Liver (tissue), 9 donors: Measurements from ENCODE around the gene PXYLP1. TPM values are rescaled to one million over a fixed set of nuclear protein-coding genes. Genes with fewer than 3 reads are reported as not detected.

Experiments used
- DNase-seq: peaks from one replicate; pipeline ENCODE4 v3.0.0-alpha.2; 2017; ENCODE audit warnings: low spot score
- H3K27ac ChIP-seq, 2 donors: one replicate each; pipeline ENCODE4 v1.7.0; 2013; ENCODE audit warnings: inconsistent platforms in 2 of 2, low read length in 2 of 2, control low read depth in 1 of 2, low read depth in 1 of 2, mild to moderate bottlenecking in 1 of 2
- H3K27me3 ChIP-seq, 4 donors: one replicate each; pipeline versions ENCODE4 v1.6.1 to v1.7.0; 2013; ENCODE audit warnings: low read length in 3 of 4, inconsistent platforms in 1 of 4, mild to moderate bottlenecking in 1 of 4, moderate library complexity in 1 of 4; ENCODE audit not compliant: control insufficient read depth in 4 of 4, insufficient read depth in 4 of 4
- H3K36me3 ChIP-seq, 4 donors: one replicate each; pipeline versions ENCODE4 v1.6.1 to v1.7.0; 2013; ENCODE audit warnings: low read length in 3 of 4, mild to moderate bottlenecking in 3 of 4, low read depth in 1 of 4, moderate library complexity in 1 of 4; ENCODE audit not compliant: control insufficient read depth in 4 of 4, insufficient read depth in 3 of 4
- H3K4me1 ChIP-seq, 4 donors: one replicate each; pipeline versions ENCODE4 v1.6.1 to v1.7.0; 2013; ENCODE audit warnings: low read length in 3 of 4, mild to moderate bottlenecking in 3 of 4, moderate library complexity in 1 of 4; ENCODE audit not compliant: control insufficient read depth in 4 of 4, insufficient read depth in 4 of 4
- H3K4me3 ChIP-seq, 3 donors: one replicate each; pipeline versions ENCODE4 v1.6.1 to v1.7.0; 2013; ENCODE audit warnings: low read length in 3 of 3, control low read depth in 1 of 3, low read depth in 1 of 3, mild to moderate bottlenecking in 1 of 3
- H3K9ac ChIP-seq, 2 donors: one replicate each; pipeline ENCODE4 v1.7.0; 2013; ENCODE audit warnings: low read length in 2 of 2, mild to moderate bottlenecking in 2 of 2, moderate library complexity in 2 of 2, control low read depth in 1 of 2, low read depth in 1 of 2
- H3K9me3 ChIP-seq, 4 donors: one replicate each; pipeline versions ENCODE4 v1.6.1 to v1.7.0; 2013; ENCODE audit warnings: low read length in 3 of 4; ENCODE audit not compliant: control insufficient read depth in 4 of 4
- EGR1 ChIP-seq, 2 donors: IDR thresholded peaks; 2 replicates each; pipeline ENCODE4 v1.6.1; 2016 to 2018; ENCODE audit warnings: antibody characterized with exemption in 2 of 2, low read depth in 2 of 2
- FOXA1 ChIP-seq: IDR thresholded peaks from 2 replicates; pipeline ENCODE4 v1.6.1; 2016; ENCODE audit warnings: antibody characterized with exemption
- FOXA2 ChIP-seq: IDR thresholded peaks from 2 replicates; pipeline ENCODE4 v1.6.1; 2016; ENCODE audit warnings: antibody characterized with exemption
- GABPA ChIP-seq, 2 donors: IDR thresholded peaks in 1 of 2; conservative IDR thresholded peaks in 1 of 2; 2 replicates each; pipeline ENCODE4 v1.6.1; 2016; ENCODE audit warnings: antibody characterized with exemption in 2 of 2, mild to moderate bottlenecking in 1 of 2, moderate library complexity in 1 of 2
- HNF4A ChIP-seq, 2 donors: conservative IDR thresholded peaks; 2 replicates each; pipeline ENCODE4 v1.6.1; 2016; ENCODE audit warnings: antibody characterized with exemption in 2 of 2, mild to moderate bottlenecking in 2 of 2
- HNF4G ChIP-seq: IDR thresholded peaks from 2 replicates; pipeline ENCODE4 v1.6.1; 2016; ENCODE audit warnings: antibody characterized with exemption
- JUND ChIP-seq, 2 donors: IDR thresholded peaks; 2 replicates each; pipeline ENCODE4 v1.6.1; 2016; ENCODE audit warnings: antibody characterized with exemption in 2 of 2
- NR2F2 ChIP-seq: IDR thresholded peaks from 2 replicates; pipeline ENCODE4 v1.6.1; 2016; ENCODE audit warnings: antibody characterized with exemption
- RAD21 ChIP-seq, 2 donors: IDR thresholded peaks; 2 replicates each; pipeline ENCODE4 v1.6.1; 2016; ENCODE audit warnings: antibody characterized with exemption in 2 of 2, mild to moderate bottlenecking in 2 of 2
- RXRA ChIP-seq, 2 donors: IDR thresholded peaks; 2 replicates each; pipeline ENCODE4 v1.6.1; 2017 to 2018; ENCODE audit warnings: antibody characterized with exemption in 2 of 2, mild to moderate bottlenecking in 1 of 2
- SP1 ChIP-seq: IDR thresholded peaks from 2 replicates; pipeline ENCODE4 v1.6.1; 2018; ENCODE audit warnings: antibody characterized with exemption, mild to moderate bottlenecking
- TAF1 ChIP-seq: conservative IDR thresholded peaks from 2 replicates; pipeline ENCODE4 v1.6.1; 2016; ENCODE audit warnings: antibody characterized with exemption, mild to moderate bottlenecking
- YY1 ChIP-seq: IDR thresholded peaks from 2 replicates; pipeline ENCODE4 v1.6.1; 2016; ENCODE audit warnings: antibody characterized with exemption, mild to moderate bottlenecking
- WGBS: extraction: QIAGEN DNeasy Blood & Tissue Kit; methylation state at CpG from one replicate; pipeline ENCODE4 v1.1.7; 2013; 5-methylcytosine and 5-hydroxymethylcytosine counted together
- polyA plus RNA-seq, 2 donors: library from polyadenylated mRNA; stranded (reverse) in 1 of 2; unstranded in 1 of 2; fragments of 200-250 nt in 1 of 2; fragments of >200 nt in 1 of 2; fragmentation: Nextera tagmentation in 1 of 2; extraction: Ambion mirVana in 1 of 2; gene quantifications; one replicate each; pipeline versions ENCODE4 v1.2.1 to v1.2.3, GENCODE V29; 2013 to 2015
- total RNA-seq, 2 donors: library from RNA; depleted of rRNA; stranded (reverse); fragments of >200 nt; gene quantifications; one replicate each; pipeline ENCODE4 v1.2.3, GENCODE V29; 2014
- TF ChIP-seq, protein P1 (sequence below): IDR thresholded peaks from 2 replicates; pipeline ENCODE4 v1.6.1; 2016; ENCODE audit warnings: antibody characterized with exemption, mild to moderate bottlenecking
- TF ChIP-seq, protein P2 (sequence below): IDR thresholded peaks from 2 replicates; pipeline ENCODE4 v1.6.1; 2016; ENCODE audit warnings: antibody characterized with exemption
- TF ChIP-seq, protein P3 (sequence below): fragments of 150-350 bp; IDR thresholded peaks from 2 replicates; pipeline ENCODE4 v1.5.1; 2017; ENCODE audit warnings: improper control_type of control experiment, low read depth, low read length; ENCODE audit not compliant: missing input control
- TF ChIP-seq, protein P4 (sequence below): IDR thresholded peaks from 2 replicates; pipeline ENCODE4 v1.6.1; 2016; ENCODE audit warnings: antibody characterized with exemption
- TF ChIP-seq, protein P5 (sequence below): IDR thresholded peaks from 2 replicates; pipeline ENCODE4 v1.6.1; 2016; ENCODE audit warnings: antibody characterized with exemption
- donor health status: healthy.
- donor health status: healthy.
- donor health status: healthy.
- donor health status: healthy.
- donor health status: healthy.

The PXYLP1 gene
- total and polyA plus RNA-seq, 4 donors = 1.1 to 5.3 (median 3.1) TPM

DNA sequence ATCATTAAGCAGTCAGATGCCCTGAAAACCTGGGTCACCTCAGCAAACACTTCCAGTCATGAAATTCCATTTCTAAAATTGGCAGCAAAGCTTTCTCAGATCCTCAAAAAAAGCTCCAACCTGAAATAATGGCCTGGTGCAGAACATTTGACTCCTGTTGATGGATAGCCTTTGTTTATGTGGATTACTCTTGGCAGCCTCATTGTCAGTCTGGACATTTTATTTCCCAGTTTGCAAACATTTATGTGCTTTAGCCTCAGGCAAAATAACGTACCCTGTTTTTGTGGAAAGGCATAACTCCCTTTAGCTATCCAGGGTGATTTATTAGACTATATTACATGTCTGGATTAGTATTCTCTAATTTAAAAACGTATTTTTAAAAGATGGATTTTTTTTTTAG, 53.9 kb downstream of the PXYLP1 start (continued):
- TF ChIP-seq, protein P1, sequence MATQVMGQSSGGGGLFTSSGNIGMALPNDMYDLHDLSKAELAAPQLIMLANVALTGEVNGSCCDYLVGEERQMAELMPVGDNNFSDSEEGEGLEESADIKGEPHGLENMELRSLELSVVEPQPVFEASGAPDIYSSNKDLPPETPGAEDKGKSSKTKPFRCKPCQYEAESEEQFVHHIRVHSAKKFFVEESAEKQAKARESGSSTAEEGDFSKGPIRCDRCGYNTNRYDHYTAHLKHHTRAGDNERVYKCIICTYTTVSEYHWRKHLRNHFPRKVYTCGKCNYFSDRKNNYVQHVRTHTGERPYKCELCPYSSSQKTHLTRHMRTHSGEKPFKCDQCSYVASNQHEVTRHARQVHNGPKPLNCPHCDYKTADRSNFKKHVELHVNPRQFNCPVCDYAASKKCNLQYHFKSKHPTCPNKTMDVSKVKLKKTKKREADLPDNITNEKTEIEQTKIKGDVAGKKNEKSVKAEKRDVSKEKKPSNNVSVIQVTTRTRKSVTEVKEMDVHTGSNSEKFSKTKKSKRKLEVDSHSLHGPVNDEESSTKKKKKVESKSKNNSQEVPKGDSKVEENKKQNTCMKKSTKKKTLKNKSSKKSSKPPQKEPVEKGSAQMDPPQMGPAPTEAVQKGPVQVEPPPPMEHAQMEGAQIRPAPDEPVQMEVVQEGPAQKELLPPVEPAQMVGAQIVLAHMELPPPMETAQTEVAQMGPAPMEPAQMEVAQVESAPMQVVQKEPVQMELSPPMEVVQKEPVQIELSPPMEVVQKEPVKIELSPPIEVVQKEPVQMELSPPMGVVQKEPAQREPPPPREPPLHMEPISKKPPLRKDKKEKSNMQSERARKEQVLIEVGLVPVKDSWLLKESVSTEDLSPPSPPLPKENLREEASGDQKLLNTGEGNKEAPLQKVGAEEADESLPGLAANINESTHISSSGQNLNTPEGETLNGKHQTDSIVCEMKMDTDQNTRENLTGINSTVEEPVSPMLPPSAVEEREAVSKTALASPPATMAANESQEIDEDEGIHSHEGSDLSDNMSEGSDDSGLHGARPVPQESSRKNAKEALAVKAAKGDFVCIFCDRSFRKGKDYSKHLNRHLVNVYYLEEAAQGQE = no peak

DNA sequence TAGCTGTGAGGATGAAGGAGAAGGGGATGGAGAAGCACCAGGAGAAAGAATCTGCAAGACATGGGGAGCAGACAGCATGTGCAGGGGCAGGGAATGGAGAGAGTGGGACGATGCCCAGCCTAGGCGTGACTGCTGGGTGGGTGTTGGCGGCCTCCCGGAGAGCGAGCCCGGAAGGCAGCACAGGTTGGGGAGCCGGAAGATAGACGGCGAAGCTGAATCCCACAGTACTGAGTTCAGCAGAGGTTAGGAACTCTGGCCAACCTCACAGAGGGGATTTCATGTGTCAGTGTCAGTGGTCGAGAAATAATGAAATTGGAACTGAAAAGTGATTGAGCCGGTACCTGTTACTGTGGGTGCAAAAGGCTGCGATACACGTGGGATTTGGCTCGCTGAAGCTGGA, 55.2 kb downstream of the PXYLP1 start:
- Histone ChIP-seq H3K4me3 (no peak overlapping the region), H3K9ac (no peak overlapping the region), H3K27me3 (no peaks in the 10 kb centered on the region), H3K9me3 (no peaks in the 10 kb centered on the region), H3K27ac (no peak overlapping the region), H3K4me1 (no peaks in the 10 kb centered on the region), H3K36me3 (peaks cover 0 to 1% (median 0%) of the 10 kb centered on the region in 4 donors)
- no peak for DNase-seq
- WGBS = 90% methylated on average over 14 of the region's 14 CpGs
- TF ChIP-seq GABPA (IDR thresholded peaks at IDR 0.05 in 1 of 2, conservative IDR thresholded peaks at IDR 0.05 in 1 of 2) (no peak), EGR1 (IDR thresholded peaks at IDR 0.05; ENCODE audit: low read depth in 2 of 2) (no peak), TAF1 (no peak), YY1 (no peak), RXRA (IDR thresholded peaks at IDR 0.05) (no peak), HNF4A (conservative IDR thresholded peaks at IDR 0.05) (no peak), SP1 (no peak), JUND (IDR thresholded peaks at IDR 0.05) (no peak), HNF4G (no peak), RAD21 (IDR thresholded peaks at IDR 0.05) (no peak), FOXA1 (no peak), NR2F2 (no peak), FOXA2 (no peak)
- TF ChIP-seq, protein P2, sequence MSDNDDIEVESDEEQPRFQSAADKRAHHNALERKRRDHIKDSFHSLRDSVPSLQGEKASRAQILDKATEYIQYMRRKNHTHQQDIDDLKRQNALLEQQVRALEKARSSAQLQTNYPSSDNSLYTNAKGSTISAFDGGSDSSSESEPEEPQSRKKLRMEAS = no peak
- TF ChIP-seq, protein P3, sequence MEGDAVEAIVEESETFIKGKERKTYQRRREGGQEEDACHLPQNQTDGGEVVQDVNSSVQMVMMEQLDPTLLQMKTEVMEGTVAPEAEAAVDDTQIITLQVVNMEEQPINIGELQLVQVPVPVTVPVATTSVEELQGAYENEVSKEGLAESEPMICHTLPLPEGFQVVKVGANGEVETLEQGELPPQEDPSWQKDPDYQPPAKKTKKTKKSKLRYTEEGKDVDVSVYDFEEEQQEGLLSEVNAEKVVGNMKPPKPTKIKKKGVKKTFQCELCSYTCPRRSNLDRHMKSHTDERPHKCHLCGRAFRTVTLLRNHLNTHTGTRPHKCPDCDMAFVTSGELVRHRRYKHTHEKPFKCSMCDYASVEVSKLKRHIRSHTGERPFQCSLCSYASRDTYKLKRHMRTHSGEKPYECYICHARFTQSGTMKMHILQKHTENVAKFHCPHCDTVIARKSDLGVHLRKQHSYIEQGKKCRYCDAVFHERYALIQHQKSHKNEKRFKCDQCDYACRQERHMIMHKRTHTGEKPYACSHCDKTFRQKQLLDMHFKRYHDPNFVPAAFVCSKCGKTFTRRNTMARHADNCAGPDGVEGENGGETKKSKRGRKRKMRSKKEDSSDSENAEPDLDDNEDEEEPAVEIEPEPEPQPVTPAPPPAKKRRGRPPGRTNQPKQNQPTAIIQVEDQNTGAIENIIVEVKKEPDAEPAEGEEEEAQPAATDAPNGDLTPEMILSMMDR = no peak
- TF ChIP-seq, protein P4, sequence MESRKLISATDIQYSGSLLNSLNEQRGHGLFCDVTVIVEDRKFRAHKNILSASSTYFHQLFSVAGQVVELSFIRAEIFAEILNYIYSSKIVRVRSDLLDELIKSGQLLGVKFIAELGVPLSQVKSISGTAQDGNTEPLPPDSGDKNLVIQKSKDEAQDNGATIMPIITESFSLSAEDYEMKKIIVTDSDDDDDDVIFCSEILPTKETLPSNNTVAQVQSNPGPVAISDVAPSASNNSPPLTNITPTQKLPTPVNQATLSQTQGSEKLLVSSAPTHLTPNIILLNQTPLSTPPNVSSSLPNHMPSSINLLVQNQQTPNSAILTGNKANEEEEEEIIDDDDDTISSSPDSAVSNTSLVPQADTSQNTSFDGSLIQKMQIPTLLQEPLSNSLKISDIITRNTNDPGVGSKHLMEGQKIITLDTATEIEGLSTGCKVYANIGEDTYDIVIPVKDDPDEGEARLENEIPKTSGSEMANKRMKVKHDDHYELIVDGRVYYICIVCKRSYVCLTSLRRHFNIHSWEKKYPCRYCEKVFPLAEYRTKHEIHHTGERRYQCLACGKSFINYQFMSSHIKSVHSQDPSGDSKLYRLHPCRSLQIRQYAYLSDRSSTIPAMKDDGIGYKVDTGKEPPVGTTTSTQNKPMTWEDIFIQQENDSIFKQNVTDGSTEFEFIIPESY = no peak
- TF ChIP-seq, protein P5, sequence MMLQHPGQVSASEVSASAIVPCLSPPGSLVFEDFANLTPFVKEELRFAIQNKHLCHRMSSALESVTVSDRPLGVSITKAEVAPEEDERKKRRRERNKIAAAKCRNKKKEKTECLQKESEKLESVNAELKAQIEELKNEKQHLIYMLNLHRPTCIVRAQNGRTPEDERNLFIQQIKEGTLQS = no peak
- TF ChIP-seq, protein P1 = no peak
